DOHH2 (cell line): ENCODE results near the gene KRT15.

Experiments used
- H3F3A ChIP-seq: fragments of 200-600 bp; sonication (generic), shearing (Covaris generic); 2 replicates; pipeline ENCODE4 v1.6.0; 2016; ENCODE audit warnings: antibody characterized with exemption, mild to moderate bottlenecking; ENCODE audit not compliant: control insufficient read depth, insufficient read depth
- H3K27ac ChIP-seq: fragments of 200-600 bp; sonication (generic); 2 replicates; pipeline ENCODE4 v1.5.1; 2014; ENCODE audit warnings: low read depth, mild to moderate bottlenecking, low read length, moderate library complexity
- H3K27me3 ChIP-seq: fragments of 200-600 bp; sonication (generic); 2 replicates; pipeline ENCODE4 v1.6.1; 2014; ENCODE audit warnings: mild to moderate bottlenecking, low read length, mixed read lengths; ENCODE audit not compliant: control insufficient read depth
- H3K36me3 ChIP-seq: fragments of 200-600 bp; sonication (generic); 2 replicates; pipeline ENCODE4 v1.6.1; 2014; ENCODE audit warnings: mild to moderate bottlenecking, low read length, moderate library complexity, mixed read lengths; ENCODE audit not compliant: control insufficient read depth
- H3K4me1 ChIP-seq: fragments of 200-600 bp; sonication (generic); 2 replicates; pipeline ENCODE4 v1.6.1; 2014; ENCODE audit warnings: mild to moderate bottlenecking, low read length, mixed read lengths; ENCODE audit not compliant: control insufficient read depth
- H3K4me2 ChIP-seq: fragments of 200-600 bp; sonication (generic); 2 replicates; pipeline ENCODE4 v1.6.0; 2014; ENCODE audit warnings: mild to moderate bottlenecking, low read length, moderate library complexity
- H3K4me3 ChIP-seq: fragments of 200-600 bp; sonication (generic); 2 replicates; pipeline ENCODE4 v1.5.1; 2014; ENCODE audit warnings: mild to moderate bottlenecking, low read length, mixed read lengths
- H3K79me2 ChIP-seq: fragments of 200-600 bp; sonication (generic); 2 replicates; pipeline ENCODE4 v1.6.1; 2014; ENCODE audit warnings: mild to moderate bottlenecking, low read length, mixed read lengths; ENCODE audit not compliant: control insufficient read depth
- H3K9me2 ChIP-seq: fragments of 200-600 bp; sonication (generic); replicated peaks from 2 replicates; pipeline ENCODE4 v1.6.1; 2014; ENCODE audit warnings: mild to moderate bottlenecking, low read length, mixed read lengths; ENCODE audit not compliant: control insufficient read depth
- H3K9me3 ChIP-seq: fragments of 200-600 bp; sonication (generic); 2 replicates; pipeline ENCODE4 v1.6.1; 2014; ENCODE audit warnings: antibody characterized with exemption, low read length, mixed read lengths; ENCODE audit not compliant: control insufficient read depth, insufficient read depth
- H4K20me1 ChIP-seq: fragments of 200-600 bp; sonication (generic); 2 replicates; pipeline ENCODE4 v1.6.0; 2014; ENCODE audit warnings: low read depth, mild to moderate bottlenecking, antibody characterized with exemption, low read length, moderate library complexity; ENCODE audit not compliant: control insufficient read depth, insufficient read depth
- CTCF ChIP-seq: fragments of 200-600 bp; sonication (generic); IDR thresholded peaks from one replicate; pipeline ENCODE4 v1.5.1; 2014; ENCODE audit warnings: antibody characterized with exemption, mild to moderate bottlenecking, low read depth, low read length; ENCODE audit not compliant: poor library complexity, severe bottlenecking
- EZH2phosphoT487 ChIP-seq: fragments of 200-600 bp; sonication (generic); IDR thresholded peaks from 2 replicates; pipeline ENCODE4 v1.6.1; 2017; ENCODE audit warnings: borderline replicate concordance, mild to moderate bottlenecking, antibody characterized with exemption, low read length, moderate library complexity, mixed read lengths

KRT15 gene

GRCh38 chr17:41510251-41511065 is 8.2 kb downstream of the KRT15 start:
- TF ChIP-seq CTCF = no peak
- TF ChIP-seq EZH2phosphoT487 = no peak
- H3K27me3 ChIP-seq = no peaks in the 10 kb centered on the region

GRCh38 chr17:41507315-41507880 is 11.3 kb downstream of the KRT15 start:
- Histone ChIP-seq H3K9me2 (no peaks in the 10 kb centered on the region), H3K27me3 (no peaks in the 10 kb centered on the region), H3K4me2 (no peak overlapping the region), H4K20me1 (no peaks in the 10 kb centered on the region), H3K4me3 (no peak overlapping the region), H3K27ac (no peak overlapping the region), H3K36me3 (no peaks in the 10 kb centered on the region), H3F3A (no peaks in the 10 kb centered on the region), H3K79me2 (no peaks in the 10 kb centered on the region), H3K4me1 (no peaks in the 10 kb centered on the region), H3K9me3 (no peaks in the 10 kb centered on the region)
- no peak for TF ChIP-seq CTCF
- TF ChIP-seq EZH2phosphoT487 = no peak

More at GRCh38 chr17:41510251-41511065, 8.2 kb downstream of the KRT15 start:
- Histone ChIP-seq H3K4me3 (no peak overlapping the region), H3K4me2 (no peak overlapping the region), H3K9me2 (no peaks in the 10 kb centered on the region), H3K79me2 (no peaks in the 10 kb centered on the region), H3K9me3 (no peaks in the 10 kb centered on the region), H3K36me3 (no peaks in the 10 kb centered on the region), H3K4me1 (no peaks in the 10 kb centered on the region), H3F3A (no peaks in the 10 kb centered on the region), H3K27ac (no peak overlapping the region), H4K20me1 (no peaks in the 10 kb centered on the region)

- no peaks in the 10 kb centered on the region for H3K9me3 ChIP-seq
- no peak overlapping the region for H3K27ac ChIP-seq
- H3K36me3 ChIP-seq = no peaks in the 10 kb centered on the region
- no peak overlapping the region for H3K4me3 ChIP-seq
- no peaks in the 10 kb centered on the region for H3K4me1 ChIP-seq
- TF ChIP-seq EZH2phosphoT487 (no peak), CTCF (no peak)
- H3K27me3 ChIP-seq = no peaks in the 10 kb centered on the region
- no peaks in the 10 kb centered on the region for H3F3A ChIP-seq
- H3K4me2 ChIP-seq = no peak overlapping the region
- no peaks in the 10 kb centered on the region for H3K79me2 ChIP-seq
- H3K9me2 ChIP-seq = no peaks in the 10 kb centered on the region
- no peaks in the 10 kb centered on the region for H4K20me1 ChIP-seq
These were observed 12.6 kb downstream of the KRT15 start for GRCh38 chr17:41505809-41506767.
